ENCODE results near the gene ALDH3B2. TPM values are rescaled to one million over a fixed set of nuclear protein-coding genes. Genes with fewer than 3 reads are reported as not detected.

The ALDH3B2 gene
- total RNA-seq, 2 experiments from 2014 or later = 1.5 to 8.0 TPM

GRCh38 chr11:67666303-67666645 is 8.1 kb downstream of the ALDH3B2 start:
- TF ChIP-seq, protein P1, sequence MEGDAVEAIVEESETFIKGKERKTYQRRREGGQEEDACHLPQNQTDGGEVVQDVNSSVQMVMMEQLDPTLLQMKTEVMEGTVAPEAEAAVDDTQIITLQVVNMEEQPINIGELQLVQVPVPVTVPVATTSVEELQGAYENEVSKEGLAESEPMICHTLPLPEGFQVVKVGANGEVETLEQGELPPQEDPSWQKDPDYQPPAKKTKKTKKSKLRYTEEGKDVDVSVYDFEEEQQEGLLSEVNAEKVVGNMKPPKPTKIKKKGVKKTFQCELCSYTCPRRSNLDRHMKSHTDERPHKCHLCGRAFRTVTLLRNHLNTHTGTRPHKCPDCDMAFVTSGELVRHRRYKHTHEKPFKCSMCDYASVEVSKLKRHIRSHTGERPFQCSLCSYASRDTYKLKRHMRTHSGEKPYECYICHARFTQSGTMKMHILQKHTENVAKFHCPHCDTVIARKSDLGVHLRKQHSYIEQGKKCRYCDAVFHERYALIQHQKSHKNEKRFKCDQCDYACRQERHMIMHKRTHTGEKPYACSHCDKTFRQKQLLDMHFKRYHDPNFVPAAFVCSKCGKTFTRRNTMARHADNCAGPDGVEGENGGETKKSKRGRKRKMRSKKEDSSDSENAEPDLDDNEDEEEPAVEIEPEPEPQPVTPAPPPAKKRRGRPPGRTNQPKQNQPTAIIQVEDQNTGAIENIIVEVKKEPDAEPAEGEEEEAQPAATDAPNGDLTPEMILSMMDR (conservative IDR thresholded peaks at IDR 0.05; ENCODE audit: low read length) = no peak
- TF ChIP-seq EZH2phosphoT487 (IDR thresholded peaks at IDR 0.05; ENCODE audit: borderline replicate concordance, low read depth, low read length) = no peak
- Histone ChIP-seq H3K4me3 (ENCODE audit: low read depth, low read length, poor library complexity, severe bottlenecking) (peak overlapping the region; percentile 63), H3K79me2 (ENCODE audit: insufficient read depth, low read depth, low read length) (peaks cover 10% of the 10 kb centered on the region; the same call in 1 of the 2 replicates), H3K27ac (ENCODE audit: low read depth, low read length, poor library complexity, severe bottlenecking) (peak overlapping the region; percentile 80), H3K9me2 (ENCODE audit: insufficient read depth, low read length) (no peaks in the 10 kb centered on the region), H4K20me1 (ENCODE audit: insufficient read depth, low read length) (no peaks in the 10 kb centered on the region), H3K9me3 (ENCODE audit: low read length) (no peaks in the 10 kb centered on the region), H3K36me3 (ENCODE audit: insufficient read depth, low read length) (no peaks in the 10 kb centered on the region), H3K4me1 (ENCODE audit: insufficient read depth, low read length, poor library complexity, severe bottlenecking) (peaks cover 47% of the 10 kb centered on the region), H3K4me2 (ENCODE audit: low read length) (peak overlapping the region; percentile 73), H2AFZ (ENCODE audit: low read length) (no peak overlapping the region)
- CTCF ChIA-PET (ENCODE audit: unreplicated experiment) = interaction anchor here (2.2 to 2.6 kb wide), 3 partner anchors 19 to 25 kb away, joined by 5 to 38 read pairs (median 13); no protein-coding TSS in a partner anchor
- BruUV-seq (replicated peaks) = no TSS peak
- POLR2A ChIA-PET = interaction anchor here (0.9 to 3.4 kb wide), 6 partner anchors 15 to 52 kb away, joined by 3 to 37 read pairs (median 4); partner anchors contain the start of gene ACY3
- intact Hi-C loops (cut with micrococcal nuclease; ENCODE audit: unreplicated experiment) = loop anchor here (5.0 kb wide), 1 partner anchor 41 kb away; no protein-coding TSS in a partner anchor
- DNase-seq (ENCODE audit: low spot score) = no peak

DNA sequence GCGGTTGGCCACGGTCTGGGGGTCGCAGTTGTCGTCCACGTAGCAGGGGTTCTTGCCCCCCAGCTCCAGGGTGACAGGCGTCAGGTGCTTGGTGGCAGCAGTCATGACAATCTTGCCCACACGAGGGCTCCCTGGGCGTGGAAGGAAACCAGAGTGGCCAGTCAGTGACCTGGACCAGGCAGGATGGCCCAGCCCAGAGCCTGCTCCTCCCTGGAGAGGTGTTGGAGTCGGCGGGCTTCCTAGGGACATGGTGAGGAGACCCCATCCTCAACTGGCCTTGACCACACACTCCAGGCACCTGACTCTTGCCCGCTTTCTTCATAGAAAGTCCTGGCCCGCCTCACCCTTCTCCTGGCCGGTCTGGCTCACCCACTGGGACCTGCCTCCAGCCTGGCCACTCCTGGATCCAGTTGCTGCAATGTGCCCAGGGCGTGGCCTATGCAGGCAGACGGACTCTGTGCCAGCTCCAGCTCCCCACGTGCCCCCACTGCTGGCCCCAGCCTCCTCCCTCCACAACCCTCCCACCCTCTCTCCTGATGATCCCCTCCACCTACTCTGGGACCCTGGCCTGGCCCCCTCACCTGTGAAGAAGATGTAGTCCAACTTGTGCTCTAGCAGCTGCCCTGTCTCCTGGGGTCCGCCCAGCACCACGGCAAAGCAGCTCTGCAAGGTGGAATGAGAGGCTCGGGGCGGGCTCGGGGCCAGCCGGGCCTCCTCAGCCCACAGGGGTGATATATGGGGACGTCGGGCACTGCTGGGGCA is 8.7 kb downstream of the ALDH3B2 start:
- ChIA-PET CTCF (ENCODE audit: unreplicated experiment) (interaction anchor here (1.5 to 2.6 kb wide), 4 partner anchors 19 to 26 kb away, joined by 4 to 38 read pairs (median 9); no protein-coding TSS in a partner anchor), POLR2A (interaction anchor here (1.7 to 3.4 kb wide), 3 partner anchors 15 to 31 kb away, joined by 3 to 37 read pairs (median 19); partner anchors contain the start of gene ACY3)
- Histone ChIP-seq H3K27ac (ENCODE audit: low read depth, low read length, poor library complexity, severe bottlenecking) (no peak overlapping the region), H3K4me3 (ENCODE audit: low read depth, low read length, poor library complexity, severe bottlenecking) (no peak overlapping the region), H3K36me3 (ENCODE audit: insufficient read depth, low read length) (no peaks in the 10 kb centered on the region), H3K4me1 (ENCODE audit: insufficient read depth, low read length, poor library complexity, severe bottlenecking) (peaks cover 47% of the 10 kb centered on the region), H4K20me1 (ENCODE audit: insufficient read depth, low read length) (no peaks in the 10 kb centered on the region), H3K4me2 (ENCODE audit: low read length) (peak overlapping the region; percentile 73), H2AFZ (ENCODE audit: low read length) (no peak overlapping the region), H3K9me2 (ENCODE audit: insufficient read depth, low read length) (no peaks in the 10 kb centered on the region), H3K9me3 (ENCODE audit: low read length) (no peaks in the 10 kb centered on the region), H3K79me2 (ENCODE audit: insufficient read depth, low read depth, low read length) (peaks cover 10% of the 10 kb centered on the region; the same call in 1 of the 2 replicates)
- BruUV-seq (replicated peaks) = no TSS peak
- no peak for TF ChIP-seq EZH2phosphoT487 (IDR thresholded peaks at IDR 0.05; ENCODE audit: borderline replicate concordance, low read depth, low read length)
- TF ChIP-seq, protein P1 (conservative IDR thresholded peaks at IDR 0.05; ENCODE audit: low read length) = peak; percentile 60
- intact Hi-C loops (cut with micrococcal nuclease; ENCODE audit: unreplicated experiment) = loop anchor here (5.0 kb wide), 1 partner anchor 42 kb away; no protein-coding TSS in a partner anchor
- DNase-seq (ENCODE audit: low spot score) = peak; percentile 35

Data from OCI-LY7 (cell line).